HepG2 (cell line): ENCODE data around the gene TAF1B. TPM values are rescaled to one million over a fixed set of nuclear protein-coding genes. Genes with fewer than 3 reads are reported as not detected.

Experiments
- ATF7 ChIP-seq, 2 experiments: fragments of 450-650 bp in 1 of 2; sonication (generic) in 1 of 2; formaldehyde crosslinking in 1 of 2; IDR thresholded peaks; 2 replicates each; pipeline versions ENCODE4 v1.4.0 to v1.6.1; 2016 to 2020; ENCODE audit warnings: antibody characterized with exemption in 1 of 2, mild to moderate bottlenecking in 1 of 2, missing genetic modification reagents in 1 of 2
- BCL3 ChIP-seq: sonication (generic); formaldehyde crosslinking; IDR thresholded peaks from 2 replicates; pipeline ENCODE4 v1.5.1; 2020; ENCODE audit warnings: mild to moderate bottlenecking, missing genetic modification reagents, moderate library complexity
- BRD4 ChIP-seq: sonication (generic); formaldehyde crosslinking; IDR thresholded peaks from 2 replicates; pipeline ENCODE4 v1.4.0; 2020; ENCODE audit warnings: missing genetic modification reagents
- HES4 ChIP-seq: sonication (generic); formaldehyde crosslinking; IDR thresholded peaks from 2 replicates; pipeline ENCODE4 v1.9.0; 2021; ENCODE audit warnings: mild to moderate bottlenecking, missing genetic modification reagents, borderline replicate concordance
- JUN ChIP-seq: sonication (generic); formaldehyde crosslinking; IDR thresholded peaks from 2 replicates; pipeline ENCODE4 v1.4.0; 2020; ENCODE audit warnings: mild to moderate bottlenecking, missing genetic modification reagents
- KDM2A ChIP-seq: sonication (generic); formaldehyde crosslinking; IDR thresholded peaks from 2 replicates; pipeline ENCODE4 v1.4.0; 2020; ENCODE audit warnings: low read depth, missing genetic modification reagents, borderline replicate concordance
- NCOA5 ChIP-seq: sonication (generic); formaldehyde crosslinking; IDR thresholded peaks from 2 replicates; pipeline ENCODE4 v1.4.0; 2020; ENCODE audit warnings: missing genetic modification reagents
- NFKB2 ChIP-seq: sonication (generic); formaldehyde crosslinking; IDR thresholded peaks from 2 replicates; pipeline ENCODE4 v1.4.0; 2020; ENCODE audit warnings: missing genetic modification reagents, borderline replicate concordance
- NFYC ChIP-seq: IDR thresholded peaks from 2 replicates; pipeline ENCODE4 v1.6.1; 2016; ENCODE audit warnings: missing genetic modification reagents, missing compliant biosample characterization
- NR1H2 ChIP-seq: sonication (generic); formaldehyde crosslinking; IDR thresholded peaks from 2 replicates; pipeline ENCODE4 v1.8.1; 2022; ENCODE audit warnings: low read depth, missing genetic modification reagents, borderline replicate concordance
- PCBP1 ChIP-seq: fragments of 200-400 bp; formaldehyde crosslinking; IDR thresholded peaks from 2 replicates; pipeline ENCODE4 v1.6.1; 2017; ENCODE audit warnings: mild to moderate bottlenecking, low read depth, low read length, borderline replicate concordance
- PITX1 ChIP-seq: sonication (generic); formaldehyde crosslinking; IDR thresholded peaks from 2 replicates; pipeline ENCODE4 v1.5.1; 2020; ENCODE audit warnings: mild to moderate bottlenecking, missing genetic modification reagents
- PRMT3 ChIP-seq: sonication (generic); formaldehyde crosslinking; IDR thresholded peaks from 2 replicates; pipeline ENCODE4 v1.8.1; 2022; ENCODE audit warnings: low read depth, mild to moderate bottlenecking, moderate library complexity, missing genetic modification reagents, borderline replicate concordance
- SMAD9 ChIP-seq: sonication (generic); formaldehyde crosslinking; IDR thresholded peaks from 2 replicates; pipeline ENCODE4 v1.5.1; 2020; ENCODE audit warnings: mild to moderate bottlenecking, missing genetic modification reagents
- SPEN ChIP-seq: sonication (generic); formaldehyde crosslinking; IDR thresholded peaks from 2 replicates; pipeline ENCODE4 v1.5.1; 2020; ENCODE audit warnings: low read depth, mild to moderate bottlenecking, missing genetic modification reagents
- TFAP4 ChIP-seq: sonication (generic); IDR thresholded peaks from 2 replicates; pipeline ENCODE4 v1.6.1; 2016; ENCODE audit warnings: low read depth, borderline replicate concordance
- ZBTB7B ChIP-seq: sonication (generic); formaldehyde crosslinking; IDR thresholded peaks from 2 replicates; pipeline ENCODE4 v1.4.0; 2020; ENCODE audit warnings: missing genetic modification reagents
- ZFP37 ChIP-seq: sonication (generic); formaldehyde crosslinking; IDR thresholded peaks from 2 replicates; pipeline ENCODE4 v1.4.0; 2020; ENCODE audit warnings: missing genetic modification reagents, borderline replicate concordance
- ZKSCAN5 ChIP-seq: sonication (generic); formaldehyde crosslinking; IDR thresholded peaks from 2 replicates; pipeline ENCODE4 v1.5.1; 2020; ENCODE audit warnings: mild to moderate bottlenecking, missing genetic modification reagents
- ZNF124 ChIP-seq: sonication (generic); formaldehyde crosslinking; IDR thresholded peaks from 2 replicates; pipeline ENCODE4 v1.4.0; 2020; ENCODE audit warnings: missing genetic modification reagents
- ZNF180 ChIP-seq: sonication (generic); formaldehyde crosslinking; IDR thresholded peaks from 2 replicates; pipeline ENCODE4 v1.4.0; 2020; ENCODE audit warnings: low read depth, missing genetic modification reagents, borderline replicate concordance
- ZNF205 ChIP-seq: IDR thresholded peaks from 2 replicates; pipeline ENCODE4 v1.6.1; 2018; ENCODE audit warnings: missing biosample characterization, missing genetic modification reagents
- ZNF274 ChIP-seq: sonication (generic); formaldehyde crosslinking; IDR thresholded peaks from 2 replicates; pipeline ENCODE4 v1.5.1; 2020; ENCODE audit warnings: mild to moderate bottlenecking, missing genetic modification reagents
- ZNF660 ChIP-seq: sonication (generic); formaldehyde crosslinking; IDR thresholded peaks from 2 replicates; pipeline ENCODE4 v1.5.1; 2020; ENCODE audit warnings: mild to moderate bottlenecking, low read depth, missing genetic modification reagents, borderline replicate concordance
- ZNF7 ChIP-seq: IDR thresholded peaks from 2 replicates; pipeline ENCODE4 v1.6.1; 2016; ENCODE audit warnings: missing biosample characterization, missing genetic modification reagents
- ZNF709 ChIP-seq: sonication (generic); formaldehyde crosslinking; IDR thresholded peaks from 2 replicates; pipeline ENCODE4 v1.5.0; 2020; ENCODE audit warnings: mild to moderate bottlenecking, missing genetic modification reagents
- ZNF713 ChIP-seq: sonication (generic); formaldehyde crosslinking; IDR thresholded peaks from 2 replicates; pipeline ENCODE4 v1.4.0; 2020; ENCODE audit warnings: mild to moderate bottlenecking, missing genetic modification reagents
- ZSCAN9 ChIP-seq: IDR thresholded peaks from 2 replicates; pipeline ENCODE4 v1.6.1; 2016; ENCODE audit warnings: borderline replicate concordance
- polyA plus RNA-seq, 8 experiments: library from polyadenylated mRNA; depleted of rRNA in 3 of 8; stranded (reverse) in 7 of 8; unstranded in 1 of 8; fragments of >200 nt; fragmentation: Illumina TruSeq in 4 of 8; extraction: Trizol in 4 of 8; gene quantifications; 2 replicates each; pipeline versions ENCODE4 v1.2.1 to v1.2.3, GENCODE V29; 2011 to 2016; ENCODE audit warnings: low read depth in 4 of 8, missing spikeins in 1 of 8, mixed read lengths in 1 of 8; ENCODE audit not compliant: insufficient read depth in 1 of 8
- total RNA-seq, 5 experiments: library from RNA; depleted of rRNA; stranded (reverse); fragments of >200 nt; fragmentation: Illumina TruSeq; extraction: Trizol; gene quantifications; 2 replicates each; pipeline ENCODE4 v1.2.3, GENCODE V29; 2016; ENCODE audit warnings: low read depth in 1 of 5
- TF ChIP-seq, protein P1 (sequence below): sonication (generic); formaldehyde crosslinking; IDR thresholded peaks from 2 replicates; pipeline ENCODE4 v1.8.0; 2022; ENCODE audit warnings: low read depth, missing genetic modification reagents

TAF1B gene
- total and polyA plus RNA-seq, 2 of the 13 experiments (the other 11 are each of a cell fraction or from before 2014, with no cell fraction given) = 13.3 to 27.7 TPM

- TF ChIP-seq JUN (CRISPR knock-in tag) (no peak), ZNF709 (CRISPR knock-in tag) (peak; percentile 88; the same call in 1 of the 2 replicates), ZBTB7B (CRISPR knock-in tag) (peak; percentile 81), HES4 (CRISPR knock-in tag) (no peak), ZNF180 (CRISPR knock-in tag) (no peak), ZNF205 (no peak), PCBP1 (no peak), ZKSCAN5 (no peak), ZNF713 (CRISPR knock-in tag) (no peak), ZFP37 (no peak), NFKB2 (CRISPR knock-in tag) (peak; percentile 77; the same call in 1 of the 2 replicates), ATF7 (IDR thresholded peaks at IDR 0.05) (no peak), ATF7 (CRISPR knock-in tag; IDR thresholded peaks at IDR 0.05) (no peak; the same call in 1 of the 2 replicates), NCOA5 (CRISPR knock-in tag) (no peak), PRMT3 (CRISPR knock-in tag) (no peak), ZNF7 (CRISPR knock-in tag) (no peak), NR1H2 (CRISPR knock-in tag) (no peak), ZNF124 (CRISPR knock-in tag) (no peak), PITX1 (CRISPR knock-in tag) (no peak), SMAD9 (CRISPR knock-in tag) (peak; percentile 84; the same call in 1 of the 2 replicates), ZNF274 (CRISPR knock-in tag) (peak; percentile 87; the same call in 1 of the 2 replicates), SPEN (peak; percentile 39; the same call in 1 of the 2 replicates), KDM2A (CRISPR knock-in tag) (no peak), TFAP4 (peak; percentile 14; the same call in 1 of the 2 replicates), BRD4 (no peak), NFYC (no peak), ZNF660 (CRISPR knock-in tag) (no peak), ZSCAN9 (no peak; the same call in 1 of the 2 replicates), BCL3 (CRISPR knock-in tag) (peak; percentile 58; the same call in 1 of the 2 replicates)
- TF ChIP-seq, protein P1, sequence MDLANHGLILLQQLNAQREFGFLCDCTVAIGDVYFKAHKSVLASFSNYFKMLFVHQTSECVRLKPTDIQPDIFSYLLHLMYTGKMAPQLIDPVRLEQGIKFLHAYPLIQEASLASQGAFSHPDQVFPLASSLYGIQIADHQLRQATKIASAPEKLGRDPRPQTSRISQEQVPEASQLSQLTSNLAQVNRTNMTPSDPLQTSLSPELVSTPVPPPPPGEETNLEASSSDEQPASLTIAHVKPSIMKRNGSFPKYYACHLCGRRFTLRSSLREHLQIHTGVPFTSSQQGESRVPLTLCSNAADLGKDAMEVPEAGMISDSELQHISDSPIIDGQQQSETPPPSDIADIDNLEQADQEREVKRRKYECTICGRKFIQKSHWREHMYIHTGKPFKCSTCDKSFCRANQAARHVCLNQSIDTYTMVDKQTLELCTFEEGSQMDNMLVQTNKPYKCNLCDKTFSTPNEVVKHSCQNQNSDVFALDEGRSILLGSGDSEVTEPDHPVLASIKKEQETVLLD (CRISPR knock-in tag) = no peak
These were observed 42.1 kb upstream of the TAF1B start (continued) for GRCh38 chr2:9800975-9801726.
